HG03060 (cell line): ENCODE results near the gene PHF2.

Experiments
- ATAC-seq: cut with Tn5 transposase; IDR thresholded peaks from one replicate; pipeline ENCODE4 v1.9.1; 2021; ENCODE audit warnings: low read depth, moderate number of reproducible peaks; ENCODE audit not compliant: unreplicated experiment

Gene PHF2

GRCh38 chr9:93598647-93599241 is 22.4 kb downstream of the PHF2 start:
- no peak for ATAC-seq

- ATAC-seq, result no peak
Measured at GRCh38 chr9:93599571-93600403, 23.4 kb downstream of the PHF2 start.

GRCh38 chr9:93600504-93600903 is 24.1 kb downstream of the PHF2 start:
- no peak for ATAC-seq

DNA sequence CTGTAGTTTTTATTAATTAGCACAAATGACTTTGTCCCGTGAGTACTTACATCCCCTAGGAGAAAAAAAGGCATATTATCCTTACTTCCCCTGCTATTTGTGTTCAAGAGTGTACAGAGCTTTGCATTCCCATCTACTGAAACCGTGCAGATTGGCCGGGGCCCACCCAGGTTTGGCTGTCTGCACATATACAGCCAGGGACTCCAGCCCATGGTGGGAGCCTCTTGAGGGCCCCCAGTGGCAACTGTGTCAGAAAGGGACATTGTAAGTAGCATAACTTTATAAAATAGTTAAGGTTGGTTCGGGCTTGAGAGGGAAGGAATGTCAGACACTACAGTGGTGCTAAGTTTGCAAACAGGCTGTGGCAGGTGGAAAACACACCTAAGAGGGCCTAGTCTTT is 24.7 kb downstream of the PHF2 start:
- ATAC-seq, result no peak

DNA sequence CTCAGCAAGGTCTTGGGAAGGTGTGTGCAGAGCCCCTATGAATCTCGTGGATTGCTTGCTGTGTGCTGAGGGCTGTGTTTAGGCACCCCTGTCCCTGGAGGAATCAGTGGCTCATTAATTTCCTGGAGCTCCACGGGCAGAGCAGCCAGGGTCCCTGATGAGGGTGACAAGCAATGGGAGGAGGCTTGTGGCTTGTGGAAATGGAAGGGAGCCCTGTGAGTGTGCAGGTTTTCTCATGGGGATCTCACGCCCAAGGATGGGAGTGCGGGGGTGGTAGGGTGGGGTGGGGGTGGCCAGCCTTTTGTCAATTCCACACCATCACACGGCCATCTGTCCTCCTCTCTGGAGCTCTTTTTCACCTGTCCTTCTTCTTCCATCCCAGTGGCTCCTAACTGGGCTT is 25.3 kb downstream of the PHF2 start:
- no peak for ATAC-seq

DNA sequence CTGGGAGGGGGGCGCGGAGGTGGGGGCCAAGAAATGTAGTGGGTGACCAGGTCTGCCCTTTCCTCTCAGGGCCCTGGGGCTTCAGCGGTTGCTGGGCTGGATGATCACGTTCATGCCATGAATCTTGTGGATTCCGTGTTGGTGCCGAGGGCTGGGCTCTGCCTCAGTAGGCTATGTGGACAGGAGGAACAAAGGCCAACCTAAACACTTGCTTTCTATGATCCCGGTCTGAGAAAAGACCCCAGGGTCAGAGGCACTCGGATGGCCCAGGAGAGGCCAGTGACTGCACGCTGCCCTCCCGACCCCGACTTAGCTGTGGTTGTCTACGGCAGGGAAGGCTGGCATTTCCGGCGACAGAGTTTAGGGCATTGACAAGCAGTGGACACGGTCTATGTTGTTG is 26.6 kb downstream of the PHF2 start:
- no peak for ATAC-seq

- no peak for ATAC-seq
Measured at GRCh38 chr9:93603906-93604326, 27.5 kb downstream of the PHF2 start.

DNA sequence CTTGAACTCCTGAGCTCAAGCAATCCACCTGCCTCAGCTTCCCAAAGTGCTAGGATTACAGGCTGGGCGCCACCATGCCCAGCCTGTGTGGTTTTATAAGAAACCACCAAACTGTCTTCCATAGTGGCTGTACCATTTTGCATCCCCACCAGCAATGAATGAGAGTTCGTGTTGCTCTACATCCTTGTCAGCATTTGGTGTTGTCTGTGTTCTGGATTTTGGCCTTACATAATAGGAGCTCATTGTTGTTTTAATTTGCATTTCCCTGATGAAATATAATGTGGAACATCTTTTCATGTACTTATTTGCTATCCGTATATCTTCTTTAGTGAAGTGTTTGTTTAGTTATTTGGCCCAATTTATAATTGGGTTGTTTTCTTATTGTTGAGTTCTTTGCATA is 29.8 kb downstream of the PHF2 start:
- ATAC-seq, result no peak

- ATAC-seq, result no peak
Measured at GRCh38 chr9:93610206-93610605, 33.8 kb downstream of the PHF2 start.

DNA sequence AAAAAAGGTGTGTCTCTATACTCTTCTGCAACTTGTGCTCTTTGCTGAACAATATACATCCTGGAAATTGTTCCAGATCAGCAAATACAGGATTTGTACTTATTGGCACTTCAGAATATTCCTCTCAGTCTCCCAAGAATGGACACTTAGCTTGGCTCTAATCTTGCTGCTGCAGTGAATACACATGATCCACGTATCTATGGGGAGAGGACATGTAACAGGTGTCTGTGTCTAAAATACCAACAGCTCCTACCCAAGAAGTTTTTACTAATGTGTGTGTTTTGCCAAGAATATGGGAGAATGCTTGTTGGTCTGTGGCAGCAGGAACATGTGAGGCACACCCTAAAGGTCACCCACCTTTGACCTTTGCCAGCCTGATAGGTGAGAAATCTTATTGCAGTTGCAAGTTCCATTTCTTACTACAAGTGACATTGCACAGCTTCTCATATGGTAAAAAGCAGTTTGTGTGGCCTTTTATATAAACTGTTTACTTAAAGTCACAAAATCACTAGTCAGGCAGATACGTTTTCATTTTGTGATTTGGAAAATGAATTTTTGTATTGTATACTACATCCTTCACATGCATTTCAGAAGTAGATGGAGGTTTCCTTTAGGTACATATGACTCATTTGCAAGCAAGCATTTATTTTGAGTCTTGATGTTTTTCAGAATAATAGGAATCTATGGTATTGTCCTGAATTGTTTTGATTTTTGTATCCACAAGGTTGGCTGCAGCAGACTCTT is 35.8 kb downstream of the PHF2 start:
- ATAC-seq, result no peak

DNA sequence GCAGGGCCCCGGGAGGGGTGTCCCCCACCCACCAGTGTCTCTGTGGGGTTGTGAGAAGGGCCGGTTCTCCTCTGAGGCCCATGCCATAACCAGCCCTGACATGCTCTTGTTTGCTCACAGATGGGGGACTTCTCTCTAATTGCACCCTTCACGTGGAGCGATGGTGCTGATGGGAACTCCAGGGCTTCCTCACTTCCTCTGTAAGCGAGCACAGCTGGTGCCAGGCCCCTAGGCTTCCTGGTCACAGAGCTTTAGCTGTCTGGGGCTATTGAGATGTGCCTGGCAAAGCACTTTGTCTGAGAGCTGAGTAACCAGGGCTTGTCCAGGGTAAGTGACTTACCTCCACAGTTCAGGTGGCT is 36.4 kb downstream of the PHF2 start:
- no peak for ATAC-seq

DNA sequence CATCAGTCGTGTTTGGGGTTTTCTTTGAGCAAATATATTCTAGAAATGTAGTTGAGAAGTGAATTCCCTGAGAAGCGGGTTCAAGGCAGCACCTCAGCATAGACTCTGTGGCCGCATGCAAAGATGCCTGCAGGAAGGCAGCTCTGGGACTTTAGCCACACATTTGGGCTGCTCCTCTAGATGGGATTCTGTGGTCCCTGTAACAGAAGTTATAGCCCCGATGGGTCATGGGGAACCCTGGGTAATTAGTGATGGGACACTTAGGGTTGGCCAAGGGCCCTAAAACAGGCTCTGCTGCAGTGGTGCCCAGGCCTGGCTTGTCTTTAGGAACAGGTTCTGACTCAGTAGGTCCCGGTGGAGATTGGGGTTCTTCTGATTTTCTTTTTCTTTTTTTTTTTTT is 36.8 kb downstream of the PHF2 start:
- ATAC-seq, result no peak

DNA sequence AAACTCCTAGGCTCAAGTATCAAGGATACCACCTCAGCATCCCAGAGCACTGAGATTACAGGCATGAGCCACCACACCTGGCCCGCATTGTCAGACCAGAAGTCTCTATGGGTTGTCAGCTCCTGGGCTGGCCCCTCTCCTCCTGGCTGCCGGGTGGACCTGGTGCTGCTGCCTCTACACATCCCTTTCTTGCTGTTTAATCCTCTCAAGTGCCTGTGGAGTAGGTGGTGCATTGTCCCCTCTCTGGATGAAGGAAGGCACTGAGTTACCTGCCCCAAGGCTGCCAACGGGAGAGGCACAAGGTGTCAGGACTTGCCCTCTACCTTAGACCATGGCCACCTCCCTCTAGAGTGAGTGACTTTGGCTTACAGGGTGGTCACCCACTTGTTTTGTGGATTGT is 37.4 kb downstream of the PHF2 start:
- ATAC-seq, result no peak

GRCh38 chr9:93614830-93615468 is 38.6 kb downstream of the PHF2 start:
- ATAC-seq, result no peak

DNA sequence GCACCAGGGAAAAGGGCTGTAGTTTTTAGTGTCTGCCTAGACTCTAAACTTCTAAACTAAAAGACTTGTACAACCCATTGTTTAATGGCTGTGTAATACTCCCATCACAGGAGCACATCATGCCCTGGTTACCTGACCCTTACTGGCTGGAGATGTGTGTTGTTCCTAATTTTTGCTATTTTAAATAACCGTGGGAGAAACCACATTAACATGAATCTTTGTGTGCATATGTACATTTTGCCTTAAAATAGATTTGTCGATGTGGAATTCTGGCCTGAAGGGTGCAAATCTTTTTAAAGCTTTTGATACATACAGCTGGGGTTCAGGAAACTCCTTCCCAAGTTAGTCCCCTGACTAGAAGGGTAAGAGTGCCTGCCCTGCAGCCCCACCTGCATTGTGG is 39.7 kb downstream of the PHF2 start:
- no peak for ATAC-seq

DNA sequence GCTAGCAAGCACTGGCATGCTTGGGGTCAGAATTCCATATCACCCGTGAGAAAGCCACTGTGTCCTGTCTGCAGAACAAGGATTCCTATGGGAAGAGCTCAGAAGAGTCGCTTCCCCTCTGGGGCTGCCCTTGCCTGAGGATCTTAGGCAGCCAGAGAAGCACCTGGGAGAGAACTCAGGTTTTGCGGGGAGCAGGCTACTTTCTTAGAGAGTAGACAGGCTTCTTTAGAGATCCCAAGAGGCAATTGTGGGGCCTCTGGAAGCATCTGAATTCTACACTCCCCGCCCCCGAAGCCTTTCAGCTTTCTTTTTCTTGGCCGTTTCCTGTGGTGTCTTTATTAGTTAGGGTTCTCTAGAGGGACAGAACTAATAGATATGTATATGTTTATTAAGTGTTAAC is 40.9 kb downstream of the PHF2 start:
- no peak for ATAC-seq

- no peak for ATAC-seq
Measured at GRCh38 chr9:93619272-93619775, 42.9 kb downstream of the PHF2 start.

GRCh38 chr9:93620041-93620506 is 43.7 kb downstream of the PHF2 start:
- no peak for ATAC-seq

- ATAC-seq, result no peak
Measured at GRCh38 chr9:93620881-93621820, 44.8 kb downstream of the PHF2 start.

GRCh38 chr9:93621922-93622321 is 45.5 kb downstream of the PHF2 start:
- no peak for ATAC-seq
